ENCODE results near the gene KIF1A.

Gene KIF1A

DNA sequence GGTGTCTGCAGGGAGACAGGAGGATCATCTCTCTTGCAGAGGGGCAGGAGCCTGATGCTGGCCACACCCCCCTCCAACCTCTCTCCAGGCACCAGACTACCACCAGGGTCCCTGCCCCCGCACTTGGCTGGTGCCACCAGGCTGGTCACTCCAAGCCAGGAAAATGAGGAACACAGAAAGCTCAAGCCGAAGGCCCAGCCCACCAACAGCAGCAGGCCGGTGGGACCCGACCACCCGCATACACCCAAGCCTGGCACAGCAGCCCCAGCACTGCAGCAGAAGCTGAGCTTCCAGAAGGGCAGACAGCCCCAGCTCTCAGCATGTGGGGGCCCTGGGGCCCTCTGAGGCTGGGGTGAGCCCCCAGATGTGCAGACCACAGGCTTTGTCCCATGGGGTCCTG is 52.7 kb downstream of the KIF1A start:
- no peak for DNase-seq (ENCODE audit: extremely low read depth, insufficient read length)
- H3K36me3 ChIP-seq (ENCODE audit: control insufficient read depth, insufficient read depth, low read length): no peaks in the 10 kb centered on the region
- H3K4me3 ChIP-seq (replicated peaks; ENCODE audit: low read depth, low read length): no peak overlapping the region
- H3K27me3 ChIP-seq (replicated peaks; ENCODE audit: control insufficient read depth, insufficient read depth, low read length): no peaks in the 10 kb centered on the region
- TF ChIP-seq, protein P1, sequence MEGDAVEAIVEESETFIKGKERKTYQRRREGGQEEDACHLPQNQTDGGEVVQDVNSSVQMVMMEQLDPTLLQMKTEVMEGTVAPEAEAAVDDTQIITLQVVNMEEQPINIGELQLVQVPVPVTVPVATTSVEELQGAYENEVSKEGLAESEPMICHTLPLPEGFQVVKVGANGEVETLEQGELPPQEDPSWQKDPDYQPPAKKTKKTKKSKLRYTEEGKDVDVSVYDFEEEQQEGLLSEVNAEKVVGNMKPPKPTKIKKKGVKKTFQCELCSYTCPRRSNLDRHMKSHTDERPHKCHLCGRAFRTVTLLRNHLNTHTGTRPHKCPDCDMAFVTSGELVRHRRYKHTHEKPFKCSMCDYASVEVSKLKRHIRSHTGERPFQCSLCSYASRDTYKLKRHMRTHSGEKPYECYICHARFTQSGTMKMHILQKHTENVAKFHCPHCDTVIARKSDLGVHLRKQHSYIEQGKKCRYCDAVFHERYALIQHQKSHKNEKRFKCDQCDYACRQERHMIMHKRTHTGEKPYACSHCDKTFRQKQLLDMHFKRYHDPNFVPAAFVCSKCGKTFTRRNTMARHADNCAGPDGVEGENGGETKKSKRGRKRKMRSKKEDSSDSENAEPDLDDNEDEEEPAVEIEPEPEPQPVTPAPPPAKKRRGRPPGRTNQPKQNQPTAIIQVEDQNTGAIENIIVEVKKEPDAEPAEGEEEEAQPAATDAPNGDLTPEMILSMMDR (IDR thresholded peaks at IDR 0.05; ENCODE audit: insufficient read depth, low read length, poor library complexity, severe bottlenecking): no peak

DNA sequence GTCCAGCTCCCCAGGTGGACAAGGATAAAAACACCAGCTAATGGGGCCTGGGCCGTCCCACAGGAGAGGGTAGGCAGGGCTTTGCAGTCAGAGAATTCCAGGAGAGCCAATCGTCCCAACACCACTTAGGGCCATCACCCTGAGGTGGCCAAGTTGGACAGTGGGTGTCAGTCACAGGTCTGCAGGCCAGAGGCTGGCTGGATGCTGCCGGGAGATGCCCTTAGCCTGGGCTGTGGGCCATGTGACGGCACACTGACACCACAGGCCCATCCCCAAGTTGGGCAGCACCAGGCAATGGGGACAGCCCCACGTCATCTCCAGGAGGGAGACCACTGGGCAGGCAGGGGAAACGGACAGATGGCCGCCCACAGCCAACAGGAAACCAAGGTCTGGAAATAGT is 53.9 kb downstream of the KIF1A start:
- no peak for DNase-seq (ENCODE audit: extremely low read depth, insufficient read length)
- H3K36me3 ChIP-seq (ENCODE audit: control insufficient read depth, insufficient read depth, low read length): no peaks in the 10 kb centered on the region
- H3K27me3 ChIP-seq (replicated peaks; ENCODE audit: control insufficient read depth, insufficient read depth, low read length): no peaks in the 10 kb centered on the region
- no peak overlapping the region for H3K4me3 ChIP-seq (replicated peaks; ENCODE audit: low read depth, low read length)
- TF ChIP-seq, protein P1 (IDR thresholded peaks at IDR 0.05; ENCODE audit: insufficient read depth, low read length, poor library complexity, severe bottlenecking): no peak

DNA sequence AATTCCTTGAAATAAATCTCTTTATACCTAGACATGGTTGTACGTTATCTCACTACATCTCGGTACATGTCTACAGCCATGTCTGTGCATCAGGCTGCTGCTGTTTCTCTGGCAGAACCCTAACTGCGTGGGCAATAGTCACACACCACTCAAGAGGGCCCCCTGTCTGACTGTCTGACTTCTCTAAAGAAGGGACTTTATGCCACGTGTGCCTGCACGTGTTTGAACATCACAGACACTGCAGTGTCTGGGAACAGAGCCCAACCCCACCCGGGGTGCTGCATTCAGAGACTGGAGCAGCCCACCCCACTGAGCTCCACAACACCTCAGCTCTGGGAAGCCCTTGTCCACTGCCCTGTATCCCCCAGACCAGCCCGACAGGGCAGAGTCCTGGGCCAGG is 55.0 kb downstream of the KIF1A start:
- Histone ChIP-seq H3K4me3 (replicated peaks; ENCODE audit: low read depth, low read length) (no peak overlapping the region), H3K36me3 (ENCODE audit: control insufficient read depth, insufficient read depth, low read length) (no peaks in the 10 kb centered on the region), H3K27me3 (replicated peaks; ENCODE audit: control insufficient read depth, insufficient read depth, low read length) (no peaks in the 10 kb centered on the region)
- DNase-seq (ENCODE audit: extremely low read depth, insufficient read length): no peak
- TF ChIP-seq, protein P1 (IDR thresholded peaks at IDR 0.05; ENCODE audit: insufficient read depth, low read length, poor library complexity, severe bottlenecking): no peak

DNA sequence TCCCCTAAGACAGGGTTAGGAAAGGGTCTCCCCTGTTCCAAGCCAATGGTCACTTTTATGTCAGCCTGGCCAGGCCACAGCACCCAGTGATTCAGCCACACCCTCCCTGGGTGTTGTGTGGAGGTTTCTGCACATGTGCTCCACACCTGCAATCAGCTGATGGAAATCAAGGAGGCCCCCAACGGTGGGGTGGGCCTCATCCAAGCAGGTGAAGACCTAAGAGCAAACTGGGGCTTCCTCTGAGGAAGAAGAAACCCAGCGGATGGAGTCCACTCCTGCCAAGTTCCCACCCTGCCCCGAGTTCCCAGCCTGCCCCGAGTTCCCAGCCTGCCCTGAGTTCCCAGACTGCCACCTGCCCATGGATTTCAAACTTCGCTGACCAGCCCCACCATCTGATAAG is 55.4 kb downstream of the KIF1A start:
- H3K36me3 ChIP-seq (ENCODE audit: control insufficient read depth, insufficient read depth, low read length): no peaks in the 10 kb centered on the region
- no peak overlapping the region for H3K4me3 ChIP-seq (replicated peaks; ENCODE audit: low read depth, low read length)
- no peak for DNase-seq (ENCODE audit: extremely low read depth, insufficient read length)
- TF ChIP-seq, protein P1 (IDR thresholded peaks at IDR 0.05; ENCODE audit: insufficient read depth, low read length, poor library complexity, severe bottlenecking): no peak
- H3K27me3 ChIP-seq (replicated peaks; ENCODE audit: control insufficient read depth, insufficient read depth, low read length): no peaks in the 10 kb centered on the region

DNA sequence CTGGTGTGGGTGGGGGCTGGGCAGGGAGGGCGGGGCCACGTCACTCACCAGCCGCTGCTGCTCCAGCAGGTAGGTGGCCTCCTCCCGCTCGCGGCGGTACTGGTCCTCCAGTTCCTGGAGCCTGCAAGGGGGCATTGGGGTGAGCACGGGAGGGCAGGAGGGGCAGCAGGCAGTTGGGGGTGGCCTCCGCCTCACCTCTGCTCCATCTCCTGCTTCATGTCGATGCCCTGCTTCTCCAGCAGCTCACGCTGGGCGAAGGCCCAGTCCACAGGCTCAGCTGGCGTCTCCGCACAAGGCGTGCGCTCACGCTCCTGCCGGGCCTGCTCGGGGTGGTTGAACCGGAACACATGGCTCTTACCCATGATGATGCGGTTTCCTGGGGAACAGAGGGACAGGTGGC is 57.0 kb downstream of the KIF1A start:
- no peak overlapping the region for H3K4me3 ChIP-seq (replicated peaks; ENCODE audit: low read depth, low read length)
- no peaks in the 10 kb centered on the region for H3K36me3 ChIP-seq (ENCODE audit: control insufficient read depth, insufficient read depth, low read length)
- TF ChIP-seq, protein P1 (IDR thresholded peaks at IDR 0.05; ENCODE audit: insufficient read depth, low read length, poor library complexity, severe bottlenecking): no peak
- H3K27me3 ChIP-seq (replicated peaks; ENCODE audit: control insufficient read depth, insufficient read depth, low read length): no peaks in the 10 kb centered on the region
- no peak for DNase-seq (ENCODE audit: extremely low read depth, insufficient read length)

DNA sequence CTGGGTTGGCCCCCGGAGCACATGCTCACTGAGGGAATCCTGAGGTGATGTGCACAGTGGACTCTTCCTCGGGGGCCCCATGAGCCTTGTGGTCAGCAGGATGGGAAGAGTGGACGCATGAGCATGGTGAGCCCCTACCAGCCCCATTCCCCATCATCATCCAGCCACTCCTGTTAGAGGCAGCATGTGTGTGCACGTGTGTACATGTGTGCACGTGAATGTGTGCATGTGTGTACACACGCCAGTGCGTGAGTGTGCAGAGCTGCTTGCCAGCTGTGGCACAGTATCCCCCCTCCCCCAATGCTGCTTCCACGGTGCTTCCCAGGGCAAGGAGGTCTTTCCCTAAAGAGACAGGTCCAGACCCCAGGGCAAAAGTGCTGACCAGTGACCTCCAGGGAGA is 57.8 kb downstream of the KIF1A start:
- H3K27me3 ChIP-seq (replicated peaks; ENCODE audit: control insufficient read depth, insufficient read depth, low read length): no peaks in the 10 kb centered on the region
- no peak overlapping the region for H3K4me3 ChIP-seq (replicated peaks; ENCODE audit: low read depth, low read length)
- TF ChIP-seq, protein P1 (IDR thresholded peaks at IDR 0.05; ENCODE audit: insufficient read depth, low read length, poor library complexity, severe bottlenecking): no peak
- DNase-seq (ENCODE audit: extremely low read depth, insufficient read length): no peak
- H3K36me3 ChIP-seq (ENCODE audit: control insufficient read depth, insufficient read depth, low read length): no peaks in the 10 kb centered on the region

Measured in GM06990 (cell line).